Measurements from ENCODE around the gene CRTC2.
"Not testable (repeated sequence)": the region's sequence is repeated elsewhere in the genome, so short reads cannot be mapped to it uniquely, and the experiment has no call there.

CRTC2 gene

DNA sequence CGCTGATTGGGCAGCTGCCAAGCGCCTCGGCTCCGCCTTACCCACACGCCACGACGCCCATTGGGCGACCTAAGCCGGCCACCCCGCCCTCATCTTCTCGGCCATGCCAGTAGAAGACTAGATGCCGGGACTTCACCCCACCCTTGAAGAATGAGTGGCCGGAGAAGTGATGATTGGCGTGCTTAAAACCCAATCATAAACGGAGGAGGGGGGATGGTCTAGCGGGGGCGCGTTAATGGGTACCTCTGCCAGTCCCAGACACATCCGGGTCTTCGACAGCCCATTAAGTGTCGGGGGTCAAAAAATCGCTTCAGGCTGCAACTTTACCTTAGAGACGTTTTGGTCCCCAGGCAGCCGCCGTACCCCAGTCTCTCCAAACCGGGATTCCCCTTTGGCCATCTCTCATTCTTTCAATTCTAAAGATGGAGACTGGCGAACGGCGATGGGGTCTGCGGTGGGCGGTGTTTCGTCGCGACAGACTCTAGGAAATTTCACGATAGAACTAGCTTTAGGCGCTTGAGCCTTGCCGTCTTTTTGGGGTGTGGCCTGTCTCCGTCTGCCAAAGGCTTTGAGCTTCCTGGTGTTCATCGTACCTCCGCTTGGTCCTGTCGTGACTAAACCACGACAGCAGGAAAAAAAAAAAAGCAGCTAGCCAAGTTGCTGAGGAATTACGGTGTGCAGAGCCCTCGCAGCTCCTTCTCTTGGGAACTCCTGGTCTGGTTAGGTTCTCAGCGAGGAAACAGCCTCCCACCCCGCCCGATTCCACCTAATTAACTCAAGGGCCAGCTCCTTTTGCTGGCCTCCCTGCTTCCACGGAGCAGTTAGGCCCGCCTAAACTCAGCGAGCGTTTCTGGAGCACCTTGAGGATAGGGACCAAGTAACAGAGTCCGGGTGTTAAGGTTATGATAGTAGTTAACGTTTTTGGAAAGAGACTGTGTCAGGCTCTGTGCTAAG lies 35.2 kb downstream of the CRTC2 start, which contains the start of gene GATAD2B:
Gene GATAD2B, minus strand, starts transcription at position 1 of the 954 bp plus-strand sequence. CDS start 94,625 bp downstream, outside the sequence.
- DNase-seq, result peak; percentile 100

DNA sequence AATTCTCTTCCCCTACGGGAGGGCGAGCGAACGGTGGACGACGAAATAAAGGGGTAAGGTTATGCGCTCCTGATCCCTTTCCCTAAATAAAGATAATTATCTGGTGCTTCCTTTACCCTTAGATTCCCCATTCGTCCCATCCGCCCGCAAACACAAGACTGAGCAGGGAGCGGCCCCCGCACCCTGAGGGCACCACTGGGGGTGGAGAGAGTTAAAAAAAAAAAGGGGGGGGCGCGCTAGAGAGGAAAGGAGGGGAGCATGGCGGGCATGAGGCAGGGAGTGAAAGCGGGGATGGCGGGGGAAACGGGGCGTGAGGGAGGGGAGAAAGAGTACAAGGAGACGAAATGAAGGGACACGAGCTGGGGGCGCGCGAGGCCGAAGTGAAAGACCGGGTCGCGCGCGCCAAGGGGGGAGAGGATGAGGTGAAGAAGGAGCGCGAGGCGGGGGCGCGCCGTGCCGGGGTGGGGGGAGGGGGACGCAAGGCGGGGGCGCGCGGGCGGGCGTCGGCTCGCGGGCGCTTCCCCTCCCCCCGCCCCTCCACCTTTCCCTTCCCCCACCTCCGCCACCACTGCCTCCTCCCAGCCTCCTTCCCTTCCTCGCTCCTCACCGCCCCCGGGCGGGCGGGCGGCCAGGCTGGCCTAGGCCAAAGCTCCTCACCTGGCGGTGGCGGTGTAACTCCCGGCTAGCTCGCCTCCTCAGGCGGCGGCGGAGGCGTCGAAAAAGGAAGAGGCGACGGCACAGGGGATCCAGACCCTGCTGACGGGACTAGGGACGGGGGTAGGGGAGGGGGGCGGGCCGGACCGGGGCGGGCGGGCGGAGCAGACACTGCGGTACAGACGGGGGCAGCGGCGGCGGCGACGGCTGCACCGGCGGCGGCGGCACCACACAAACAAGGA lies 36.1 kb downstream of the CRTC2 start:
- peak; percentile 81 for DNase-seq

DNA sequence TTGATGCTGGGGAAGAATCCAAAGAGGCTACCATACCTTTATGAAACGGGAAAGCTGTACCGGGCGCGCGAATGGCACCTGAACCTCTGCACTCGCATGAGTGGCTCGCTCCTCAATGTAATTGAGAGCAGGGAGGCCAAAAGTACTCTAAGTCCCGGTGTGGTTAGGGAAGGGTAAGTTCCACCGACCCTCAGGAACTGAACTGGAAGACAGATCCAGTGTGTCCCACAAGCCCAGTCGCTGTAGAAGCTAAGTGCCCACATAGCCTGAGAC lies 36.7 kb downstream of the CRTC2 start:
- DNase-seq, result no peak

GRCh38 chr1:153921080-153921802 lies 37.2 kb downstream of the CRTC2 start:
- no peak for DNase-seq

- no peak for DNase-seq
Measured at GRCh38 chr1:153919876-153920852, 38.2 kb downstream of the CRTC2 start.

- DNase-seq, result no peak
Measured at GRCh38 chr1:153916297-153916696, 42.1 kb downstream of the CRTC2 start.

- no peak for DNase-seq
Measured at GRCh38 chr1:153912349-153912748, 46.1 kb downstream of the CRTC2 start.

DNA sequence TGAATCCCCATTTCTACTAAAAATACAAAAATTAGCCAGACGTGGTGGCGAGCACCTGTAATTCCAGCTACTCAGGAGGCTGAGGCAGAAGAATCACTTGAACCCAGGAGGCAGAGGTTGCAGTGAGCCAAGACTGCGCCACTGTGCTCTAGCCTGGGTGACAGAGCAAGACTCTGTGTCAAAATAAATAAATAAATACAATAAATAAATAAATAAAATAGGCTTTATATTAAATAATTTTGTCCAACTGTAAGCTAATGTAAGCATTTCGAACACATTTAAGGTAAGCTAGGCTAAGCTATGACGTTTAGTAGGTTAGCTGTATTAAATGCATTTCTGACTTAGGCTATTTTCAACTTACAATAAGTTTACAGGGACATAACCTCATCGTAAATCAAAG lies 47.9 kb downstream of the CRTC2 start:
- DNase-seq, result not testable (repeated sequence)

- DNase-seq, result no peak
Measured at GRCh38 chr1:153908071-153908470, 50.3 kb downstream of the CRTC2 start.

- no peak for DNase-seq
Measured at GRCh38 chr1:153907134-153907533, 51.3 kb downstream of the CRTC2 start.

- DNase-seq, result no peak
Measured at GRCh38 chr1:153906396-153906795, 52.0 kb downstream of the CRTC2 start.

DNA sequence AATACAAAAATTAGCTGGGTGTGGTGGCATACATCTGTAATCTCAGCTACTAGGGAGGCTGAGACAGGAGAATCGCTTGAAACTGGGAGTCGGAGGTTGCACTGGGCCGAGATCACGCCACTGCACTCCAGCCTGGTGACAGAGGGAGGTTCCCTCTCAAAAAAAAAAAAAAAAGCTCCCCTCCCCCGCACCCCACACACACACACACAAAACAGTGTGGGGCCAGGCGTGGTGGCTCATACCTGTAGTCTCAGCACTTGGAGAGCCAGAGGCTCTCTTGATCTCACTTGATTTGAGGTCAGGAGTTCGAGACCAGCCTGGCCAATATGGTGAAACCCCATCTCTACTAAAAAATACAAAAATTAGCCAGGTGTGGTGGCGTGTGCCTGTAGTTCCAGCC lies 52.5 kb downstream of the CRTC2 start:
- not testable (repeated sequence) for DNase-seq

- DNase-seq, result no peak
Measured at GRCh38 chr1:153903841-153904455, 54.5 kb downstream of the CRTC2 start.

DNA sequence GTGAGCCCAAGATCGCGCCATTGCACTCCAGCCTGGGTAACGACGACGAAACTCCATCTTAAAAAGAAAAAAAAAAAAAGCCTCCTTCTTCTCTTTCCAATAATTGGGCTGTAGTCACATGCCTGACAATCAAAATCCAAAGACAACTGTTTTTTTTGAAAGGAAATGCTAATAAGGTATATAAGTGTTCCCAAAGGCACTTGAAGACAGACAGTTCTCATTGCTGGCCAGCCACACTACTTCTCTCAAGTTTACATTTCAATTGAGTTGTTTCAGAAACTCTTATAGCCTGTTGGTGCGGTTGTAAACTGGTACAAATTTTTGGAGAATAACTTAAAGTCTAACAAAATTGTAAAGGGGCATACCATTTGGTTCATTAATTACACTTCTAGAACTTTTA lies 58.9 kb downstream of the CRTC2 start:
- DNase-seq, result no peak
